Measurements from ENCODE around the gene UBL4A.
"Not testable (repeated sequence)": the region's sequence is repeated elsewhere in the genome, so short reads cannot be mapped to it uniquely, and the experiment has no call there.

The UBL4A gene

DNA sequence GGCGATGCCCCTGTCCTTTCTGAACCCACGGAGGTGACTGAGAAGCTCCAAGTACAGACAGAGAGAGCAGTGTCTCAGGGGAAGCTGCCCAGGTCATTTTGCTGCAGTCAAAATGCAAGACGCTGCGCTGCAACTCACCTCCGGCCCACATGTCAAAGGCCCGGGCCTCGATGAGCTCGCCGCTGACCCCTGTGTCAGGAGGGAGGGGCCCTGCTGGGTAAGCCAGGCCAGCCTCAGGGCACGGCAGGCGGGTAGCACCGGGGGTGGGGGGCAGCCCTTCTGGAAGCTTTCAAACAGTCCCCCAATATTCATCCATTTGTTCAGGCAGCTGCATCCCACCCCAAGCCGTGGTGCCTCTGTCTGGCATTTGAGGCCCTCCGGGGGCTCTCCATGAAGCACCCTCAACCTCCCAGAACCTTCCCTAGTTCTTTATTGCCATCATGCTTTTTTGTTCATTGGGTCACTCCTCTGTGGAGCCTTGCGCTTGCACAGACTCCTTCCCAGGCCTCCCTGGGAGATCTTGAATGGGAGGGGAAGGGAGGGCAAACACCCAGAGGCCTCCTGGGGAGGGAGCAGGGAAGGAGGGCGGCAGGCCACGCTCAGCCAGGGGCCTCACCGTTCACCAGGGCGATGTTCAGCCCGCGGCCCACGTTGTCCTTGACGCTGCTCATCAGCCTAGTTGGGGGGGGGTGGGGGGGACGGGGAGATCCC is 21.4 kb upstream of the UBL4A start:
- DNase-seq (ENCODE audit: low read depth): no peak

DNA sequence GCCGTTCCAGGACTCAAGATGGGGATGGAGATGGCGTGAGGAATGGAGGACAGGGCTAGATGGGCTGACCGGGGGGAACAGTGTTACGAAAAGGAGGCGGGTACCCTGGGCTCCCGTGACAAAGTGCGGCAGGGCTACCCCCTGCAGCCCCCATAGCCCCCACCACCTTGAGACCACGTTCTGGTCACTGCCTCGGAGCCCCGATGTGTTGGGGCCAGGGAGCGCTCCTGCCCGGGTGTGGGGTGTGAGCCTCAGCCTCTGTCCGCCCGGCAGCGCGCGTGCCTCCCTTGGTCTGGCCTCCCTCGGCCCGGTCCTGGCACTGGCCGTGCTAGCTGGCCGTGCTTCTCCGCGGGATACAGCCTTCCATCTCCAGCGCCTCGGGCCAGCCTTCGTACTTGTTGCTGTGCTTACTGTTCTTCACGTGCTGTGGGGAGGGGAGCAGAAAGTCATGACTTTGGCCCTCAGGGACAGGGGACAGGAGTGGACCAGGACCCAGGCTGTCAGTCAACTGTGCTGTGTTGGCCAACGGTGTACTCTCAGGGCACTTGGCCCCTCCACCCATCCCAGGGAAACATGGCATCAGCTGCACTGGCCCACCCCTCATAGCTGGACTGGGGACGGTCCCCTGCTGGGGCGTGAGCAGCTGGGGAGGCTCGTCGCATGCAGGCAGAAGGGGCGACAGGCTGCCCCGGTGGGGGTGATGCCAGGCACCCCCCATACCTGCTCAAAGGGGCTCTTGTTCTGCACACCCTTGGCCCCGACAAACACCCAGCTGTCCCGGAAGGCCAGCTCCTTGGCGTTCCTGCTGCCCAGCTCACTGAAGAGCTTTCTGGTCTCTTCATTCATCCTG is 20.3 kb upstream of the UBL4A start:
- no peak for DNase-seq (ENCODE audit: low read depth)

DNA sequence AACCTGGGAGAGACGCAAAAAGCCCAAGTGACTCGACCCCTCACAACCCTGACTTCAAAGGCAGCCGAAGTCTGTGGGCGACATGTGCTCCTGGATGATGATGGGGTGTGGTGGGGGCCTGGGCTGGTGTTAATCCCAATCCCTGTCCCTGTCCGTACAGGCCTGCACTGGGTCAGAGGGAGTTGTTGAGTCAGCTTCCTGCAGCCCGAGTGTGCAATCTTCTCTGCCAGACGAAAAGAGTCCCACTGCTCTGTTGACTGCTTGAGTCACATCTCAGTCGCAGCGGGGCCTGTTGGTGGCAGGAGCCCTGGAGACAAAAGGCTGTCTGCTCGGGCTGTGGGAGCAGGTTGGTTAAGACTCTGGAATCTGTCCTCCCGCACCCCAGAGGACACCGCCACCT is 19.3 kb upstream of the UBL4A start:
- no peak for DNase-seq (ENCODE audit: low read depth)

DNA sequence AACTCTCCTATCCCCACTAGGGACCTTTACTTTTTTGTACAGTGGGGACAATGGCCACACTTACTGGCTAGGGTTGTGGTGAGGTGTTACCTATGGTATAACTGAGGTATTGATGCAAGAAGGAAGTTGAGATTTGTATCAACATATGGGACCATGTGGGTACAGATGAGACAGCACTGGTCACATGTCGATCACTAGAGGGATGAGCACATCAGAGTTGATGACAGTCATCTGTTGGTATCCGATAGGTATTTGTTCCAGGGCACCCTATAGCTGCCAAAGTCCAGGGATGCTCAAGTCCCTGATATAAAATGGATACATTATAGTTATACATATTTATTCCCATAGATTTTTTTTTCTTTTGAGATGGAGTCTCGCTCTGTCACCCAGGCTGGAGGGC is 16.6 kb upstream of the UBL4A start:
- no peak for DNase-seq (ENCODE audit: low read depth)

DNA sequence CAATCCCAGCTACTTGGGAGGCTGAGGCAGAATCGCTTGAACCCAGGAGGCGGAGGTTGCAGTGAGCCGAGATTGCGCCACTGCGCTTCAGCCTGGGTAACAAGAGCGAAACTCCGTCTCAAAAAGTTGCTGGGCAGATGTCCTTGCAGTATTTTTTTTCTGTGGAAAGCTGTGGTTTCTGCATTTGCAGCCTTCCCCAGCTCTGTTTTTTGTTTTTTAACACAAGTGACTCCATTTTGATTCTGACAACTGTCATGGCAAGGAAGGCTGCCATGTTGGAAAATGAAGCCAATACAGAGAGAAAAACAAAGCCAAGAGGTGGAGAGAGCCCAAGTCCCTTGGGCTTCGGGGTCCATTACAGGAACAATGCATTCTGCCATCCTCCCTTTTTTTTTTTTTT is 15.7 kb upstream of the UBL4A start:
- no peak for DNase-seq (ENCODE audit: low read depth)

DNA sequence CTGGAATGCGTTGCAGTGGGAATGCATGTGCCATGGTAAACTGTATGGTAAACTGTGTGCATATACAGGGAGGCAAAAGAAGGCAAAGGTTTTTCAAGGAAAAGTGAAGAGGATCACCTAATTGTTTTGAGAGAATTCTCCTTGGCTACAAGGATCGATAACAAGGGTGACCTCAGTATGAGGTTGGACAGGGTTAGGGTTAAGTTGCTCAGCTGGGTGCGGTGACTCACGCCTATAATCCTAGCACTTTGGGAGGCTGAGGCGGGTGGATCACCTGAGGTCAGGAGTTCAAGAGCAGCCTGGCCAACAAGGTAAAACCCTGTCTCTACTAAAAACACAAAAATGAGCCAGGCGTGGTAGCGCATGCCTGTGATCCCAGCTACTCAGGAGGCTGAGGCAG is 15.0 kb upstream of the UBL4A start:
- DNase-seq (ENCODE audit: low read depth): not testable (repeated sequence)

DNA sequence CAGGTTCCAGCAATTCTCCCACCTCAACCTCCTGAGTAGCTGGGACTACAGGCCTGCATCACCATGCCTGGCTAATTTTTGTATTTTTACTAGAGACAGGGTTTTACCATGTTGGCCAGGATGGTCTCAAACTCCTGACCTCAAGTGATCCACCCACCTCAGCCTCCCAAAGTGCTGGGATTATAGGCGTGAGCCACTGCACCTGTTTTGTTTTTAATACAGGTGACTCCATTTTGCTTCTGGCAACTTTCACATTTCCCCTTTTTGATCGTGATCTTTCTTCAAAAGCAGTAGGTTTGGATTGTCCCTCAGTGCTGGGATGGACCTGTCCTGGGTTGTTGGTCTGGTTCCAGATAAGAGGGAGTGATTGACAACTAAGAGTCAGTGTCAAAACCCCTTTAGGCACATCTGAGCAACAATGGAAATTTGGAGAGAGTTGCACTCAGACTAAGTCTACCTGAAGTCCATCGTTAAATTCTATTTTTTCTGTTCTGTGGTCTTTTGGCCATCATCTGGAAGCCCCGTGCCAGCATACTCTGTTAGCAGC is 10.2 kb upstream of the UBL4A start:
- DNase-seq (ENCODE audit: low read depth): not testable (repeated sequence)

DNA sequence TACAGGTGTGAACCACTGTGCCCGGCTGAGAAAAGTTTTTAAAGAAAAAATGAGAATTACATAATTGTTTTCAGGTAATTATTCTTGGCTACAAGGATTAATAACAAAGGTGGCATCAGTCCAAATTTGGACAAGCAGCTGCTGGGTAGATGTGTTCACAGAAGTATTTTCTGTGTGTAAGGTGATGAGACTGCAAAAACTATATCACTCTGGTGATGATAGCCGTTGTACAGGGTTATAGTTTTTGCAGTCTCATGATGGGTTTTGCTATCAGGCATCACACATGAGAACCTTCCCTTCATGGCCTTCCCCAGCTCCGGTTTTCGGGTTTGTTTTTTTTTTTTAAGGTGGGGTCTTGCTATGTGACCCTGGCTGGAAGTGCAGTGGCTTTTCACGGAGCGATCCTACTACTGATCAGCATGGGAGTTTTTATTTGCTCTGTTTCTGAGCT is 9.1 kb upstream of the UBL4A start:
- DNase-seq (ENCODE audit: low read depth): no peak

DNA sequence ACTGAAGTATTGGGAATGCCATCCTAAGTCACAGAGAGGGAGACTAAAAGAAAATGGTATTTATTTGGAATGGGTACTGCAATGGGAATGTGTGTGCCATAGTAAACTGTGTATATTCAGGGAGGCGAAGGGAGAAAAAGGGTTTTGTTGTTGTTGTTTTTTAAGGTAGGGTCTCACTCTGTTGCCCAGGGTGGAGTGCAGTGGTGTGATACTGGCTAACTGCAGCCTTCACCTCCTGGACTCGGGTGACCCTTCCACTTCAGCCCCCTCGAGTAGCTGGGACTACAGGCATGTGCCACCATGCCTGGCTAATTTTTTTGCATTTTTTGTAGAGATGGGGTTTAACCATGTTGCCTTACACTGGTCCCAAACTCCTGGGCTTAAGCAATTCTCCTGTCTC is 8.3 kb upstream of the UBL4A start:
- no peak for DNase-seq (ENCODE audit: low read depth)

DNA sequence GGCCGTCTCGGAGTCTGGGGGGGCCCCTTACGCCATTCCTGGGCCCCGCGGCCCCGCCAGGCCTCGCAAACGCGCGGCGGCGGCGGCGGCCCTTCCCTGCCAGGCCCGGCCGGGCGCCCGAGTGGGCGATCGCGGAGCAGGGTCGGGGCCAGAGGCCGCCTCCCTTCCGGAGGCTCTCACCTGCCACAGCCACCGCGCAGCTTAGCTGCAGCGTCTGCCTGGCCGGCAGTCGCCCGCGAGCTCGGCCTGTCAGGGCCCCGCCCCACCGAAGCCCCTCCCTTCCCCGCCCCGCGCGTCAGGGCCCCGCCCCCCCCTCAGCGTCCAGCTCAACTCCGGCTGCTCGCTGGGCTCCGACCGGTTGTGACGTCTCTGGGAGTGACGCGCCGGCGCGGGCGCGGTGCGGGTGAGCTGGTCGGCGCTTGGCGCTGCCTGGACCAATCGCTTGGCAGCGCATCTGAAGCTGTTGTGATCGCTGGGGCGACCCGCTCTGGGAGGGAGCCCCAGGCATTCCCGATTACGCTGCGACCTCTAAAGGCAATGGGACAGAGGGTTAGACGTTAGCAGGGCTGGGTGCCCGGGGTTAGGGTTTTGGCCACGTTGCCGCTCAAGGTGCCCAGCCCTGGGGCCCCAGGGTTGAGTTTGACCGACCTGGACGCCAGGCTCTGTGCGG is 4.1 kb upstream of the UBL4A start, which contains the start of gene SLC10A3:
TSS of gene SLC10A3 (minus strand) at position 216 of the 670 bp plus-strand sequence. CDS start 1,689 bp downstream, outside the sequence.
- peak; percentile 80 for DNase-seq (ENCODE audit: low read depth)

DNA sequence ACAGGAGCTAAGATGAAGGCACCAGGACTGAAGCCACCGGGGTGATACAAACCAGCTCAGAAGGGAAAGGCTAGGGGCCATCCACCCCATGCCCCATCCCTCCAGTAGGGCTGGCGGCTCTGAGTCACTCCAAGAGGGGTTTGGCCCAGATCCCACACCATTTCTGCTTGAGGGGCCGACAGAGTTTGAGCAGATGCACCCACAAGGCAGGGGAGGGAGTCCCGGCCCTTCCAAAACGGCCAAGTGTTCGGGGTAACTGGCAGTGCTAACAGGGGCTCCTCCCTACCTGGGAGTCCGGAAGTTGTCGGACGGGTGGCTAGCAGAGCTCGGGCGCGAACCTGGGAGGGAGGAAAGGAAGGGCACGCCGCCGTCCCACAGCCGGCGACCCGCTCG is 3.6 kb upstream of the UBL4A start:
- DNase-seq (ENCODE audit: low read depth): no peak

DNA sequence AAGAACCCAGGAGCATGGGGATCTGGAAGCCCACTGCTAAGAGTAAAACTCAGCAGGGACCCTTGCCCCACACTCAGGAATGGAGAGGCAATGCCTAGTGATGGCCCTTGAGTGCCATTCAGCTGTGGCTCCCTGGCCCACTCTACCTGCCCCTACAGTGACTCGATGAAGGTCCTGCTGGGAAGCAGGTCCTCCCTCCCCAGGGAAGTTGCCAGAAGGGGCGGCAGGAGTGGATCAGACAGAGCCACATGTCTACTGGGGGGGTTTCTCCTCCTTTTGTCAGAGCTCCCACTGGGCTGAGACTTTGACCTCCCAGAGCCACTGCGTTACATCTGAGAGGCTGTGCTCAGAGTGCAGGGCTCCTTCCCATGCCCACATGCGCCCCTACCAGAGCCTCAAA is 2.8 kb upstream of the UBL4A start:
- no peak for DNase-seq (ENCODE audit: low read depth)

DNA sequence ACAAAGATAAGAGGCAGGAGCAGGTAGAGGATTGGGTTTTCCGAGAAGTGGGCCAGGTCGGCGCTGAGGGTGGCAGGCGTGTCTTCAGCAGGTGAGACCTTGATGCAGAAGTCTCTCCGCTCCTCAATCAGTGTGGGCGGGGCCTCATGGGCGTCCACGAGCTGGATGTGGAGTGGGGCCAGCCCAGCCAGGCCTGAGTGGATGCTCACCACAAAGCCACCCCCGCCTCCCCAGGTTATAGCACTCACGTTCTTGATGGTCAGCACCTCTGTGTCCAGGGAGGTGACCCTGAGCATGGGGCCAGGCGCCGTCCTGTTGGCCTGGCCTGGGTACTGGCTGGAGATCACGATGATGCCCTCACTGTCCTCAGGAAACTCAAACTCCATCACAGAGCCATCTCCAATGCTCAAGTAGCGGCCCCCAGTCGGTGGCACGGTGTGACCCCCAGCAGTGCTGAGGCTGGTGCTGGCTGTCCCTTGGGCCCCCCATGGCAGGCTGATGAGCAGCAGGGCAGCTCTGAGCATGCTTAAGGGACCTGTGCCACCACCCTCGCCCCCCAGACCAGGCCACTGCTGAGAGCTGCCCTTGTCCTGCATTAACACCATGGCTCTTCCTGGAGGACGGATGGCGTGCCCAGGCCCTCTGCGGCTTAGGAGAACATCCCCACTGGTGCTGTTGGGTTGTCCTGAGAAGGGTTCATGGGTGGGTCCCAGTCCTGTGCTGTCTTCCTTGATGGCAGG is 2.1 kb upstream of the UBL4A start:
- no peak for DNase-seq (ENCODE audit: low read depth)

DNA sequence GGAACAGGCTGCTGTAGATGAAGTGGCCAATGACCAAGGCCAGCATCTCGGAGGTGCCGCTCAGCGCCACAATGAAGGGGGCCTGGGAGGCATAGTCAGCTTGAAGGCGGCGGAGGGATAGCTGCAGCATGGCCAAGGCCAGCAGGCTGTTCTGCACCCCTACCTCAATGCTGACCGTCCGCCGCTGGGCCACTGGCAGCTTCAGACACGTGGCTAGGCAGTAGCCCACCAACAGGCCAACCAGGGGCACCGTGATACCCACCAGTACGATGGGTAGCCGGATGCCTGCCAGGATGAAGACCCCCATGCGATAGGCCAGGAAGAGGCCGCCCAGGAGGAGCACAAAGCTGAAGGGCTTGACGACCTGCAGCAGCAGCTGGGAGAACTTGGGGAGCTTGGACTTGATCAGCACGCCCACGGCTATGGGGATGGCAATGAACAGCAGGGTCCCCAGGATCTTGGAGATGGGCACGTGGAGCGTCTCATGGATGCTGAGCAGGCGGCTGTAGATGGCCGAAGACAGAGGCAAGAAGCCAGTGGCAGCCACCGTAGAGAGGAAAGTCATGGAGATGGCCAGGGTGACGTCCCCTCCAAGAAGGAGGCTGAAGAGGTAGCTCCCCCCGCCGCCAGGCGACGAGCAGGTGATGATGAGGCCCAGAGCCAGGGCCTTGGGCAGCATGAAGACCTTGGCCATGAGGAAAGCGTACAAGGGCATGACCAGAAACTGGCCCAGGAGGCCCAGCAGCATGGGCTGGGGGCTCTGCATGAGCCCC is 1.3 kb upstream of the UBL4A start:
- DNase-seq (ENCODE audit: low read depth): no peak

DNA sequence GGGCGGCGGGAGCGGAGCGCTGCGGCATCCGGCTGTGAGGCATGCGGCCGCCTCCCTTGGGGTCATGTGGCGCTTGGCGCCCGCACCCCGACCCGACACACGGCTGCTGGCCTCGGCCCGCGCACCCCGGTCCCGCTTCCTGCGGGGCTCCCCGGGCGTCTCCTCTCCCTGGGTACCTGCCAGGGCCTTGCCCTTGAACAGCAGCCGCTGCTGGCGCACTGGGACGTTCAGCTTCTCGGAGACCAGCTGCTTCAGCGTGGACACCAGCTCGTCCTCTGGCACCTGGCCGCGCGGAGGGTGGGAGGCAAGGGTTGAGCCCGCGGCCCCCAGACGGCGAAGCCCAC is 391 bp downstream of the UBL4A start:
- DNase-seq (ENCODE audit: low read depth): no peak

DNA sequence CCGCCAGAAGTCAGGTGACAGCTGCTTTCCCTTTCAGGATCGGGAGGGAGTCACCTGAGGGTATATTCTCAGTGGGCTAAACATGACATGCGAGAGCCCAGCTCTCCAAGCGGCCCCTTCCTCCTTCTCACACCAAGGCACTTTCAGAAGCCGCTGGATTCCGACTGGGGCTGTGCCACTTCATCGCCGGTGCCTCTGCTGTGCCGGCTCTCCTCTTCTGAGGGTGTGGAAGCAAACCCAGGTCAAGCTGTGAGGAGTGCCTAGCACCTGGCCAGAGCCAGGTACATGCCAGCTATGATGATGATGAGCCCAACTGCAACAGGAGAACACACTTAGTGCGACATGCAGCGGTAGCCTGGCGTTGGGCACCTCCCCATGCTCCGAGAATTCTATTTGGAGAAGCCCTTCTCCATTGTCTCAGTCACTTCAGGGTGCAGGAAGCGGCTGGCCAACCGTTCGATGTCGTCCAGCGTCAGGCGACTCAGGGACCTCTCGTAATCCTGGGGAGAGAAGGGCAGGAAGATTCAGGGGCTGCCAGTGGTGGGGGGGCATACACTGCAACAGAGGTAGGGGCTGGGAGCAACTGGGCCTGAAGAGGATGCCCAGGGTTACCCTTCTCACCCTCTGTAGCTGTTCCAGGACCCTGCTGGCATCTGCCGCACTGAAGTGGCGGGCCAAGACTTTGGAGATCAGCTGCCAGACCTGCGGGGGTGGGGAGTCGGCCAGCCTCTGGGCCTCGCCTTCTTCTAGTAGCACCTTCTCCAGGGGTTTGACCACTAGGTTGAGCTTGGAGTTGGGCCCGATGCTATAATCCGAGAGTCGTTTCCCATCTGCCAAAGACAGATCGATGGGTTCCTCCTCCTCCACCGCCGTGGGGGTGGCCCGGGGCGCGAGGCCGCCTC is 1.0 kb downstream of the UBL4A start:
- DNase-seq (ENCODE audit: low read depth): no peak

DNA sequence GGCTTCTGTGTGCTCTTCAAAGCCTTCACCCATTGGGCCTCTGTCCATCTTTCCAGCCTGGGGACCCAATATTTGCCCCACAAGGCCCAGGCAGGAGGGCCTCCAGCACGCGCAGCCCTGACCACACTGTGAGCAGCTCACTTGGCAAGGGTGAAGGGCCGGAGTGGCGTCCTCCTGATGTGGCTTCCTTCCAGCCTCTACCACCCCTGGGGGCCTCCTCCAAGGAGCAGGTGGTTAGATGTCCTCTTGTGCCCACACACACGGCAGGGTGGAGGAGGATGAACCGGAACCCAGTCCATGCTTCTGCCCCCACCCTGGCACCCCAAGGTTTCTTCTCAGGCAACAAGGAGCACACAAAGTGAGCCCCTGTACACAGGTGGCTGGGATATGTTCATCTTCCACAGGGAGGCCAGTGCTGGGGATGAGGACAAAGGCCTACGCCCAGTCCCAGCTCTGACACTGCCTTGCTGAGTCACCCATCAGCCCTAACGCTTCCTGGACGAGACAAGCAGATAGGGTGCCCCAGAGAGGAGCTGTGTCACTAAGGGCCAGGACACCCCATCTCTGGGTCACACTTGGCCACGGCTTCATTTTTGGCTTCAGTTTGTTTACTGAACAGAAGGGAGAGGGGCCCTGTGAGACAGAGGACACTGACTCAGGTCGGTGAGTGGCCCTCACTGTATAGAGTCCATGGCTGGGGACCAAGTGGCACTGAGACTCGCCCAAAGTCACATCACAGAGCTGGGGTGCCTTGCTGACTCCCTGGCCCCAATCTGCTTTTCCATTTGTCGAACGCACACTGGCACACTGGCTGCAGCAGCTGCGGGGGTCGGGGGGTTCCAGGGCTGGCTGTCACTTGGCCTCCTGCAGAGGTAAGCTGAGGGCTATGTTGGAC is 1.9 kb downstream of the UBL4A start:
- no peak for DNase-seq (ENCODE audit: low read depth)

DNA sequence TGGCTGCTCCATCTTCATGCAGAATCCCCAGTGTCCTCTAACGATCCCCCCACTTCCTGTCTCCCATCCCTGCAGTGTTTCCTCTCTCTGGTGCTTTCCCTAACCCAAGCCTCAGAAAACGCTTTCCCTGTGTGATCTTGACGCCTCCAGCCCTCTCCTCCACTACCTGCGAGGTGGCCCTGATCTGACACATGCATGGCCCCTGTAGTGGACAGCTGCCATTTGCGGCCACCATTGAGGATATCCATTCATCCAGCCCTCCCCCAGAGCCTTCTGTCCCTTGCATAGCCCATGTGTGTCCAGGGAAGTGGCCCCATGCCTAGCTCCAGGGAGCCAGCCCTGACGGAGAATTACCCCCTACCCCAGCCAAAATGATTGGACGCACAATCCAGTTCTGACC is 3.1 kb downstream of the UBL4A start:
- DNase-seq (ENCODE audit: low read depth): no peak

DNA sequence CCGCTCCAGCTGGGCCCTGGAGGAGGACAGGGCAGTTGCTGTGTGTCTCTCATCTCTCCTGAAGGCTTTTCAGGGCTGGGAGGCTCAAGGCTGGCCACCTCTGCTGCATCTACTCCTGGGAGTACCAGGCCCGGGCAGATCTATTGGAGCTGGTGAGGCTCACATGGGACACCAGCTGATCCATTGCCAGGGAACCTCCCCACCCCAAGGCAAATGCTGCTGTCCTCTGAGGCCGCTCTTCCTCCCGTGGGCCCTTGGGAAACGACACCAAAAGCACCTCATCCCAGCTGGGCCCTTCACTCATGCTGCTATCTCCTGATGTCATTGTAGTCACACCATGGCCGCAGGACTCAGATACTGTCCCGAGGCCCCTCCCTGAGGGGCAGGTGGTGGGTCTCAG is 3.6 kb downstream of the UBL4A start:
- DNase-seq (ENCODE audit: low read depth): no peak
